Measurements from ENCODE around the gene CREB3L4.
"Not testable (repeated sequence)": the region's sequence is repeated elsewhere in the genome, so short reads cannot be mapped to it uniquely, and the experiment has no call there.

Gene CREB3L4

DNA sequence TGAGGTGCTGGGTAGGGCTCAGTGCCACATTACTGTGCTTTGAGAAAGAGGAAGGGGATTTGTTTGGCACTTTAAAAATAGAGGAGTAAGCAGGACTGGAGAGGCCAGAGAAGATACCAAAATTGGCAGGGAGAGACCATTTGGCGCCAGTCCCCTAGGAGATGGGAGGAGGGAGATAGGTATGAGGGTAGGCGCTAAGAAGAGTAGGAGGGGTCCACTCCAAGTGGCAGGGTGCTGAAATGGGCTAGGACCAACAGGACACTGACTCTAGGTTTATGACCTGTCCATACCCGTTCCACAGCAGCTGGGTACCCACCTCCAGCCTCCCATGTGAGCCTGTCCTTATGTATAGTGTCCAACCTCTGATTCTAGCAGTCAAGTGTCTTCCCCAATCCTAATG, 8.2 kb upstream of the CREB3L4 start:
- peak in 2 of 14 donors; percentile 15 to 42 for DNase-seq

GRCh38 chr1:153960206-153960605, 7.5 kb upstream of the CREB3L4 start:
- no peak for DNase-seq

GRCh38 chr1:153961421-153961820, 6.3 kb upstream of the CREB3L4 start:
- no peak for DNase-seq

GRCh38 chr1:153962088-153963029, 5.3 kb upstream of the CREB3L4 start:
- peak in 4 of 14 donors; percentile 21 to 55 (median 26) for DNase-seq

GRCh38 chr1:153963030-153963849, 4.5 kb upstream of the CREB3L4 start, which contains the start of gene SLC39A1:
TSS of gene SLC39A1 (minus strand) at chr1:153963537. CDS start at chr1:153962715, 822 bp downstream.
- peak; percentile 65 to 98 (median 94) for DNase-seq

DNA sequence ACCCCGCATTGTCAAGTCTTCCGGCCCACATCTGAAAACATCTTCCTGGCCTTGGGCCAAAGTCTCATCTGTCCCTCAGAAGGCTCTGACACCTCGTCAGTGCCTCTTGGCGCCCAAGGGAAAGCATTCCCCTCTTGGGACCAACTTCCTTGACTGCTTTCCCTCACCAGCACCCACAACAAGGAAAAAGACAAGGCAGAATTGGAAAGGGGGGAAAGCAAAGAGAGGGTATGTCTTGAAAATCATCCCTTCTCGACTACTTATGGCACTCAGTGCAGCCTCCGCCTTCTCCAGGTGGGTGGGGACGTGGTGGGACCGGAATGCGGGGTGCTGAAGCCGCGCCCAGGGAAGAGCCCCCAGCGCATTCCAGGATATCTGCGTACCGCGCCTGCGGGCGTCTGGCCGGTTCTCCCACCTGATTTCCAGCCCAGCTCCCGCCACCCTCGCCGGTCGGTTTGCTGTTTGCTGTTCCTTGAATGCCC, 3.8 kb upstream of the CREB3L4 start:
- peak in 4 of 14 donors; percentile 42 to 53 (median 45) for DNase-seq

DNA sequence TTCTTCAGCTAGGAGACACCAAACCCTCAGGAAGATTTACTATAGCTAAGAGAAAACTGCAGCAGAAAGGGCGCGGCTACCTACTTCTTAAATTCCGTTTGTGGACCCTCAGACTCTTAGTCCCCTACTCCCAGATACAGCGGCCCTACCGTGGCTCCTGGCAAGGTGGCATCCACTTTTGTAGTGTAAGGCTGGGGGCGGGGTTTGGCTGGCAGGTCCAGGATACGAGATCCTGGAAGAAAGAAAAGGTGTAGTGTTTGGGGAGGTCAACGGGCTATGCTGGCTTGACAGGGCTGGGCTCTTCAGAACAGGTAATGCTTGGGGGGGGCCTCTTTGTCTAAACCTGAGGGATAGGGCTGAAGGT, 280 bp downstream of the CREB3L4 start:
- peak in 1 of 14 donors; percentile 79 for DNase-seq

DNA sequence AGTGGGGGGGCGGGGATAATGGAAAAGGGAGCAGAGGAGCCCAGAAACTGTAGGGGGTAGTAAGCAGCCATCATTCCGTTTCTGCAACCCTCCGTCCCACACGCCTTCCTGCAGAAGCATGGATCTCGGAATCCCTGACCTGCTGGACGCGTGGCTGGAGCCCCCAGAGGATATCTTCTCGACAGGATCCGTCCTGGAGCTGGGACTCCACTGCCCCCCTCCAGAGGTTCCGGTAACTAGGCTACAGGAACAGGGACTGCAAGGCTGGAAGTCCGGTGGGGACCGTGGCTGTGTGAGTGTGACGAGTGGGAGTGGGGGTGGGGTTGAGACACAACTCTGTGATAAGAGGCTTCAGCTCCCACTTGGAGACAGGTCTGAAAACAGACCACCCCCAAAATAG, 706 bp downstream of the CREB3L4 start:
- peak in 1 of 14 donors; percentile 27 for DNase-seq

DNA sequence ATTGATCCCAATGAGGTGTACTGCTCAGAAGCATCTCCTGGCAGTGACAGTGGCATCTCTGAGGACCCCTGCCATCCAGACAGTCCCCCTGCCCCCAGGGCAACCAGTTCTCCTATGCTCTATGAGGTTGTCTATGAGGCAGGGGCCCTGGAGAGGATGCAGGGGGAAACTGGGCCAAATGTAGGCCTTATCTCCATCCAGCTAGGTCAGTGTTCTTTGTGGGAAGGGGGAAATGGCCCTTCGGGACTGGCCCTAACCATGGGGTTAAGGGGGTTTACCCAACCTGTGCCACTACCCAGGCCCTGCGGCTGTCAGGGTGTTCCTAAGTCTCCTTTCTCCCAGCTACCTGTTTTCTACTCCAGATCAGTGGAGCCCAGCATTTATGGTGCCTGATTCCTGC, 1.3 kb downstream of the CREB3L4 start:
- no peak for DNase-seq

DNA sequence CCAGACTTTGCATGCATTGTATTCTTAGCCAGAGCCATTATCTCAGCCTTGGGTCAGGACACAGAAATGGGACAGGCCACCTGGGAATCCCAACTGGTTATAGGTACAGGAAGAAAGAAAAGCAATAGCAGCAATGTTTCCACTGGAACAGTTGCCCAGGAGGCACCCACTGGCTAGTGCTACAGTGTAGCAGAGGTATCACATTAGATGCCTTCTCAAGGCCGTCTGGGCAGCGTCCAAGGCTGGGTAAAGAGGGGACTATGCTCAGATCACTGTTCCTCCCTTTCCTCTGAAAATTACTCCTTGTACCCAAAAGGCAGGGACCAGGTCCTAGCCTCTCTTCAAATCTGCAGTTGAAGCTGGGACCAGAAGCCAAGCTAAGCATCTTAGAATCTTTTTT, 2.6 kb downstream of the CREB3L4 start:
- no peak for DNase-seq

- DNase-seq, result no peak
Observed at GRCh38 chr1:153973071-153973470, 5.4 kb downstream of the CREB3L4 start.

GRCh38 chr1:153973525-153973924, 5.8 kb downstream of the CREB3L4 start:
- no peak for DNase-seq

DNA sequence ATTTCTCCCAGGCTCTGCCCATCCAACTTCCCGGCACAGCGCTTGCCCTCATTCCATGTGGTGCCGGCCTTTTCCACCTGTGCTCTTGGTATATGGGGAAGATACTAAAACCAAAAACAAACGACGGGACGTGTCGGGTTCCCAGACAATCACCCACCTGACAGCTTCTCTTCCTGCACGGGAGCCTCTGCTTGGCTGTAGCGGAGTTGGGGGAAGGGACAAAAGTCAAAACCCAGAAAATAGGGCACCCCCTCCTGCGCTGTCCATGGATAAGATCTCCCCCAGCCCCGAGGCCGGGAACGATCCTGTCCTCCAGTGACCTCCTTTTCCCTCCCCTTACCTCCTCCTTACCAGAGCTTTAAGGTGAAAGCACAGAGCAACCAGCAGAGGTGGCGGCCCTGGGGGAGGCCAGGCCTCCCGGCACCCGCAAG, 9.1 kb downstream of the CREB3L4 start:
- DNase-seq, result peak in 1 of 14 donors; percentile 57

DNA sequence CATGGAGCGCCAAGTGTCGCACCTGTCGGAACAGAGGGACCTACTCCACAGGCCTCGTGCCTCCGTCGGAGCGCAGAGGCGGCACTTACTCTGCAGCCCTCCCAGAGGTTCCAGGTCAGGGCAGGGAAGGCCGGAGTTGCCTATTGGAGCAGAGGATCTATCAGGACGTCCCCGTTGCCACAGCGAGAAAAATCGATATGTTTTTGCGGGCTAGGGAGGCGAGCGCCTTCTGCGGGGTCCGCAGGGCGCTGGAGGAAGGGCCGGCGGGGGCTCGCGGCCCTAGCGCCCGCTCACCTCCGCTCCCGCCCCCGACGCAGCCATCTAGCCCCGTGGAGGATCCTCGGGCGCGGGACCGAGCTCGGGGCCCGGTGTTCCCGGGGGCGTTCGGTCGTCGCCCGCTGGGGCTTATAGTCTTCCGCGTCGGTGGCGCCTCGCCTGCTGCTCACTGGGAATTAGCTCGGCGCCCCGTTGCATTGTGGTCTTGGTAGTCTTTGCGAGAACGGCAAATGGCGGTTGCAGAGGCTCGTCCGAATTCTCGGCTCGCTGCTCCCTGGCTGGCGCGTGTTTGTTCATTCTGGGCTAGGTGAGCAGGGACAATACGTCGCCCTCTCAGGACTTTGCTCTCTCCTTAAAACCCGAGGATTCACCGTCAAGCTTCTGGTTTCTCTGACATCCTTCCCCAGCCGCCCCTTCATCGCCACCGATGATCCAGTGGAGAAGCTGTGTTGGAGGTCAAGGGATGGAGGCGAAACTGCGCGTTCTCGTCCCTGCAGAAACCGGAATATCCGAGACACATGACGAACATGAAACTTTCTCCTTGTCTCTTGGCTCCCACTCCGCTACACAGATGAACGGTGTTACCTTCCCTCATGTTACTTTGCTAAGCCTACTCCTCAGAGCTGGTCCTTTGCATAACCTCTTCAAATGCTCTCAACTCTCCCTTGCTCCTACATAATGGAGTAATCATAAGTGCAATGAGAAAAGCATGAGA, 9.8 kb downstream of the CREB3L4 start, which contains the start of gene JTB:
Gene JTB, minus strand, starts transcription at position 425 of the 991 bp plus-strand sequence. Its CDS starts 422 bp downstream, at position 3.
- peak; percentile 40 to 90 (median 78) for DNase-seq

- DNase-seq, result no peak
Observed at GRCh38 chr1:153978274-153978909, 10.7 kb downstream of the CREB3L4 start.

DNA sequence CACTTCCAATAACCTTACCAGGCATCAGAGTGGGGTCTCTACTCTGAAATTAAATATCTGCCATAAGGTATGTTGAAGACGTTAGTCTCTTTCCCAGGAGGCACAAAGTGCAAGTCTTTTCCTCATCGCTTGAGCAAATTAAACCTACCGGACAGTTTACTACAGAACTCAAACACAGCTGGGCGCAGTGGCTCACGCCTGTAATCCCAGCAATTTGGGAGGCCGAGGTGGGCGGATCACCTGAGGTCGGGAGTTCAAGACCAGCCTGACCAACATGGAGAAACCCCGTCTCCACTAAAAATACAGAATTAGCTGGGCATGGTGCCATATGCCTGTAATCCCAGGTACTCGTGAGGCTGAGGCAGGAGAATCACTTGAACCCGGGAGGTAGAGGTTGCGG, 11.4 kb downstream of the CREB3L4 start:
- not testable (repeated sequence) for DNase-seq

GRCh38 chr1:153981735-153982134, 14.0 kb downstream of the CREB3L4 start:
- DNase-seq, result not testable (repeated sequence)

DNA sequence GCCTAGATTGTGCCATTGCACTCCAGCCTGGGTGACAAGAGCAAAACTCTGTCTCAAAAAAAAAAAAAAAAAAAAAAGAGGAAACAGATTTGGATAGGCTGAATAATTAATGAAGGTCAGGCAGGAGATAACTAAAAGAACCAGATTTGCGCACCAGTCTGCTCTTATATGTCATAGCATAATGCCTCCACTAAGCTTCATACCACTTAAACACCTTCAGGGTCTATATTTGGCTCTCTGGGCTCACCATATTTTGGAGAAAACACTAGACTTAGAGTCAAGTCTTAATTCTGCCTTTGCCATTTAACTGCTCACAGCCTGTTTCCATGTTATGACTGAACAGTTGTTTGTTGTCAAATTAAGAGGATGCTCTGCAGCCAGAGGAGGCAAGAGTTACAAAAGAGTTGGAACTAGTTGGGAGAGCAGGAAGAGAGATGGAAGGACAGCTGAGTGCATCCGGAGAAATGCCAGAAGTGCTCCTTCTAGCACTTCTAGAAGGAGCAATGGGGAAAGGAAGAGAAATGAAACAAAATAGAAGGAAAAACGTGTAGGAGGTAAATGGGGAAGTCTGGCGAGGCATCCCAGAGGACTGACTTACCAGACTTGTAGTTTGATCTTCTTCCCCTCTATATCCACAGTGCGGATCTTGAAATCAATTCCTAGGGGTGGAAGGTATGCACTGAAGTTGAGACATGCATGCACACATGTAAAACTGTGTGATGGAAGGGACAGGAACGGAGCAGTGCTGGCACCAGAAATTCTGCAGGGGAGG, 16.6 kb downstream of the CREB3L4 start:
- DNase-seq, result no peak

DNA sequence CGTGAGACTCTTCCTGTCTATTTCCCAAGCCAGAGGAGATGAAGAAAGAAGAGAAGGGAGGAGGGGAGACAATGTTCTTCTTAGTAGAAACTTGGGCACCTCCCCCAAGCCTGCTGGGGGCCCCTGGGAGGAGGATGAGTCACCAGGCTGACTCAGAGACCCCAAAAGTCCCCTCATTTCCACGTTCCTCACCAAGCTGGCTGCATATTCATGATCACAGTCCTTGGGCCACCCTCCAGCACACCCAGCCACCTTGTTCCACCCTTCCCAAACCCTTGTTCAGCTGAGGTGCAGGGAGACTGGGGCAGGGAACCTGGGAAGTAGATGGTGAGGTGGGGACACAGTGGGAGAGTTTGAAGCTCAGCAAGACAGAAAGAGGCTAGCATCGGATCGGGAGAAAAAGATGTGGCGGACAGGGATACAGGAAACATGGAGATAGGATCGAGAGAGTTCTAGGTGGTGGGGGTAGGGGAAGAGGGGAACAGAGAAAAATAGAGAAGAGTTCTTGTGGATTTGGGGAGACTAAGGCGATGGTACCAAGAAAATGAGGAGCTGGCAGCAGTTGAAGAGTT, 17.7 kb downstream of the CREB3L4 start:
- peak in 3 of 14 donors; percentile 26 to 74 (median 31) for DNase-seq

Measured in C1 segment of cervical spinal cord (tissue), 14 donors.